HG02642 (cell line): ENCODE data around the gene PITX3.
"Not testable (repeated sequence)": the region's sequence is repeated elsewhere in the genome, so short reads cannot be mapped to it uniquely, and the experiment has no call there.

Experiments
- ATAC-seq: cut with Tn5 transposase; IDR thresholded peaks from one replicate; pipeline ENCODE4 v1.9.1; 2021; ENCODE audit warnings: mild to moderate bottlenecking; ENCODE audit not compliant: unreplicated experiment, poor library complexity

The PITX3 gene

DNA sequence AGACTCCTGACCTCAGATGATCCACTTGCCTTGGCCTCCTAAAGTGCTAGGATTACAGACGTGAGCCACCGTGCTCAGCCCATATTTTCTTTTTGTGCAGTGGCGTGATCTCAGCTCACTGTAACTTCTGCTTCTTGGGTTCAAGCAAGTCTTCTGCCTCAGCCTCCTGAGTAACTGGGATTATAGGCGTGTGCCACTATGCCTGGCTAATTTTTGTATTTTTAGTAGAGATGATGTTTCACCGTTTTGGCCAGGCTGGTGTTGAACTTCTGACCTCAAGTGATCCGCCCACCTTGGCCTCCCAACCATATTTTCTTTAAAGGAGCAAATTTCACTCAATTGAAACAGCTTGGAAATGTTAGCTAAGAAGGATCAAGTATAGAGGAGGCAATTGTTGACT is 20.5 kb upstream of the PITX3 start:
- ATAC-seq, result no peak

DNA sequence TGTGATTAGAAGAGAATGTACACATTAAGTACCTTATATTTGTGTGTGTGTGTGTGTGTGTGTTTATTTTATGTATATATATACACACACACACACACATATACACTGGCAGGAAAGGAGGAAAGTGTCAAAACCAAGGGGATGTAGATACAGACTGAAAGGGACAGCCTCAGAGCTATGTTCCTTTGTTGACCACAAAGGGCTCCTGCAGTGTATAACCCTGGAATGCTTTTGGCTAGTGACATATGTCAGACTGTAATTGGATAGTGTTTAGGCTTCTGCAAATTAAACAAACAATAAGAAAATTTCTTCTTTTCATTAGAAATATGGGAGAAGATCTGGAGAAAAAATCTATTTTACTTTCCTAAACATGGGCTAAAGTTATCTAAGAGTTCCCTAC is 19.9 kb upstream of the PITX3 start:
- ATAC-seq, result no peak

- ATAC-seq, result no peak
Observed at GRCh38 chr10:102255404-102255803, 14.1 kb upstream of the PITX3 start.

DNA sequence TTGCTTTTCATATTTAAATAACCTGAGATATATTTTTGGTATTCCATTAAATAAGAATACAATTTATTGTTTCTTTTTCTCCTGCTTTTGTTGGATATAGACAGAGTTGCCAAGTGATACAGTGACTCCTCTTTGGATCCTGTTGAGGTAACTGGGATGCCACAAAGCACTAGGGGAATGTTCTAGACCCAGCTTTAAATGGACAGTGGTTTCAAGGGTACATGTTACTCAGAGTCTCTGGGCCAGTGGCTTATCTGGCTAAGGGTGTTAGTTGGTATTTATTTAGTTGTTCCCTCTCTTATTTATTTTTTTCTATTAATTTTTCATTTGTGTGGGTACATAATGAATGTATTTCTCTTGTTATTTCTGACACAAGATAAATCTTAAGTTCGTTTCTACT is 13.1 kb upstream of the PITX3 start:
- no peak for ATAC-seq

DNA sequence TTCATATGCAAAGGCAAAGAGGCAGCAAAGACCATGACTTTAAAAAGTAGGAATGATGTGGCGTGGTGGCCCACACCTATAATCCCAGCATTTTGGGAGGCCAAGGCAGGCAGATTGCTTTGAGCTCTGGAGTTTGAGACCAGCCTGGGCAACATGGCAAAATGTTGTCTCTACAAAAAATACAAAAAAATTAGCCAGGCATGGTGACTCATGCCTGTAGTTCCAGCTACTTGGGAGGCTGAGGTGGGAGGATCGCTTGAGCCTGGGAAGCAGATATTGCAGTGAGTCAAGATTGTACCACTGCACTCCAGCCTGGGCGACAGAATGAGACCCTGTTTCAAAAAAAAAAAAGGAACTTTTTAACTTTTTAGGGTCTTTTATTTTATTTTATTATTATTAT is 11.2 kb upstream of the PITX3 start:
- not testable (repeated sequence) for ATAC-seq

GRCh38 chr10:102247734-102248133 is 6.4 kb upstream of the PITX3 start:
- no peak for ATAC-seq

DNA sequence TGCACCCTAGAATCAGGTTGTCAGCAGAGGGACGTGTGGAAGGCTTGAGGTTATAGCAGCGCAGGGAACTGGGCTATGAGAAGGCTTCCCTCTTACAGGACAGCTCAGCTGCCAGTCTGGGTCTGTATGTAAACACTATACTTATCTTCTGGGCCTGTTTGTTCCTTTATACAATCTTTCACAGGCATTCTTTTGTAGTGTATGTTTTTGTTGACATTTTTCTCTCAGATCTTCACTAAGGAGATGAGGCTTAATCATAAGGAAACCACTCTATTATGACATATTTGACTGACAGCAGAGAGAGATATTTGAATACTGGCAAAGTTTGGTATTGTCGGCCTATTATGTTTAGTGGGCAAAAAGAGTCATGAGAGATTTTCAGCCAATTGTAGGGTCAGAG is 4.9 kb upstream of the PITX3 start:
- no peak for ATAC-seq

DNA sequence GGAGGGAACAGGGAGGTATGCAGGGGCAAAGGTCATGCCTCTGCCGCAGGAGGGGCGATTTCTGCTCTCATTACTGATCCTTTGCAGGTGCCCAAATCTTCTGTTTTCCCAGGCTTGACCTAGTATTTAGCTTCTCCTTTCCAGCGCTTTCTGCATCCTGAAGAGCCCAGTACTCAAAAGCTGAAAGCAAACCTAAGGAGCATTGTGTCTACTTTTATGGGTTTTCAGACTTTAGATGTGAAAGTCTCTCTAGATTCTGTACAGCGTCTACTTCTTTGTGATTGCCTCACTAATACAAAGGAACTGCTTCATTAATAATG is 4.6 kb upstream of the PITX3 start:
- ATAC-seq, result peak; percentile 3

DNA sequence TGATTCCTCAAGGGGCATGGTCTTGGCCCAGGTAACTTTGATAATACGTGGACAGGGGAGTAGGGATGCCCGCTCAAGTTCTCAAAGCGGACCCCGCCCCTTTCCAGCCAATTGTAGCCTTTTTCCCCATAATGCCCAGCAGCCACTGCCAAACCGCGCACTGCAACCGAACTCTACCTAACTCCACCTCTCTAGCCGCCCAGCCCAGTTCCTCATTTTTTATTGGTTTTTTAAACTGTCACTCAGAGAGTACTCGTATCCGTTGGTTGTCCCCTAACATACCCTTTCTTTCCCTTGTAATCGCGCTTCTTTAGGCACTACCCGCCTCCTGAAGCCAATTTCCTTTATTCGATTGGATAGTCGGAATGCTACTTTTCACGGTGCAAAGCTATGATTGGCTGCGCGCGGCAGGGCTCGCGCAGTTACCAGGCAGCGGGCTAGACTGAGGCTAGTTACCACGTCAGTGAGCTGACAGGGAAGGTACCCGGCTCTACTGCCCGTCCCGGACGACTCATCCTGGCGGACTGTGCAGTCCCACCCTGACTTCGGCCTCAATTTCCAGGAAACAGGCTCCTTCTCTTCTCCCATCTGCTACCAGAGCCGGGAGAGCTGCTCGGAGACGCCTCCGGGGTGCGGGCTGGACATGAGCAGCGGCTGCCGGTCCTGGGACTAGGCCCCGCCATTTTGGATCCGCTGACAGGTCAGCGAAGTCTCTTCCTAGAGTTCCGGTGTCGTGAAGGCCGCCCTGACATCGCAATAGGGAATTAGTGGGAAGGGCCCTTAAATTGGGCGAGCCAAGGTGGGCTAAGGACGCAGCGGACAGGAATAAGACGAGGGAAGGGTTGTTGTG is 4.0 kb upstream of the PITX3 start, which contains the start of gene GBF1:
GBF1 (plus strand) TSS at position 451 of the 850 bp plus-strand sequence. CDS start 13,407 bp downstream, outside the sequence.
- ATAC-seq, result peak; percentile 88

DNA sequence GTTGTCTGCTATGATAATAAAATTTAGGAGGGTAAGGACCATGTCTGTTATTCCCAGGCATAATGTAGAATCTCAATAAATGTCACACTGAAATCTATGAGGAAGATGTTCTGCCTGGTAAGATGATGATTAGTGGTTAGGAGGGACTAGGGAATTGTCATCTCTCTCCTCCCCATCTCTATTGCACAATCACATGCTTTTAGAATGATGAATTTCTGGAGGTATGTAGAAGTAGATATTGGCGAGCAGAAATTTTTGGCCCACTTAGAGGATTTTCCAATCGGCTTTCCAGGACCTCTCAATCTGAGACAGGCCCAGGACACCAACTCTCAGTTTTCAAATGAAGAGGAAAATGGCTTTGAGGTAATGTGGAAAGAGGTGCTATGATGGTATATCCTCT is 2.0 kb upstream of the PITX3 start:
- ATAC-seq, result no peak

DNA sequence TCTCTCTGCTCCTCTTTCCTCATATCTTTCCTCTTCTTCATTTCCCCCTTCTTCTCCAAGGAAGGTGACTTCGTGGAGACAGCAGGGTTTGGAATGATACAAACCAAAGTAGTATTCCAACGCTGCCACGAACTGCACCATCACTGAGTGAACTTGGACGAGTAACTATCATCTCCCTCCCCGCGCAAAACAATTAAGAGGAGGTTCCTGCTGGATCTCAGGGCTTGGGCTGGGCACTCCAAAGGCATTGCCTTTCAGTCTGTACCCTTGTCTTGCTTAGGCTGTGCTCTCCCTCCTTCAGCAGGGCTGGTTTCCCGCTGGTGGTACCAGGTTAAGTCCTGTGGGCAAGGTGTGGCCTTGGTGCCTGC is 790 bp upstream of the PITX3 start:
- ATAC-seq, result no peak

- ATAC-seq, result no peak
Observed at GRCh38 chr10:102241032-102241443, 274 bp downstream of the PITX3 start.

DNA sequence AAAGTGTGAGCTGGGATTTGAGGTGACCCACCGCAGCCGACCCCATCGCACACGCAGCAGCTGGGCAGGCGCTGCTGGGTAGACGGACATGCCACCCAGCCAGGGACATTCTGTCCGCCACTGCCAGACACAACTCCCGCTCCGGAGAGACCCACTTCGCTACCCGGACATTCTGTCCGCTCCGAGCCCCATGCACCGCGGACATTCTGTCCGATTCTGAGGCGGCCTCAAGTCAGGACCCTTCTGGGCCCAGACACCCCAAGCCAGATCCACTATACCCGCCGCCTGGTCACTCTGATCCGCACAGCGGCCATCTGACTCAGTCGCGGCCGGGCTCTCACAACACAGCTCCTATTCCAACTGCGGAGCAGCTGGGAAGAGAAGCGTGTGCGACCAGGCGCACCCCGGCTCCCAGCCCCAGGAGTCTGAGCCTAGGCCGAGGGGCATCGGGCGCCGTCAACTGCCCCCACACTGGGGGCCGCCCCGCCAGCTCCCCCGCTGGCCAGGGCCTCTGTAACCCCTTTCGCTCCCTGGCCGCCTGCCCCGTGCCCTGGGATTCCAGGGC is 763 bp downstream of the PITX3 start:
- no peak for ATAC-seq

DNA sequence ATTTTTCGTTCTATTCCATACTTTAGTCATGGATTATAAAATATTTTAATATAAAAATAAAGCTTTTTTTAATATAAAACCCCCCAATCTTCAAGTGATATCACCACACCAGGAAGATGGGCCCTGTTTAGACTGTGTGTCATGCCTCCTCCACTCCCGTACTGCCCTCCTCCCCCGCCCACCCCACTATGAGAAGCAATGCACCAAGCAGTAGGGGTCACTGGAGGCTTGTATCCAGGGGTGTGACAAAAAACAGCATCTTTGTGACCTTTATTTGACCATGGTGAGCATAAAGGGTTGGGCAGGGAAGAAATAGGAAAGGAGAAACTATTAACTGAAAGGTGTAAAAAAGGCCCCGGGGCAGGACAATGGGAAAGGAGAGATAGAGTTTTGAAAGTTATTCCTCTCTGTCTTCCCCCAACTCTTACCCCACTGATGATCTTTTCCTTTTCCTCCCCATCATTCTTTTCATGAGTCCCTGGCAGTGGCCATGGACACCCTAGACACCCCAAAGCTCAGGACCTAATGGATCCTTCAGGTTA is 3.5 kb downstream of the PITX3 start:
- no peak for ATAC-seq

- no peak for ATAC-seq
Observed at GRCh38 chr10:102236006-102236405, 5.3 kb downstream of the PITX3 start.

DNA sequence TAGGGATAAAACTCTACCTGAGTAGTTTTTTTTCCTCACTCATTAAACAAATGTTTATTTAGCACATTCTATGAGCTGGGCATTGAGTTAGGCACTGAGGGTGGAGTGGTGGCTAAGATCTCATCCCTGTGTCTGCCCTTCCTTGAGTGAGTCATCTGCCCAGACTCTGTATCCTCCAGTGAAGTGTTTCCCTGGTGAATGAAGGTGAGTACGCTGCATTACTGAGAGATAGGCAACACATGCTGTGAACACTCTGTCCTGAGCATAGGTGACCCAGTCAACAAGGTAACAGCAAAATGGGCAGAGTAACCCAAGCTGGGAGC is 5.8 kb downstream of the PITX3 start:
- no peak for ATAC-seq

GRCh38 chr10:102234888-102235597 is 6.3 kb downstream of the PITX3 start:
- no peak for ATAC-seq

- ATAC-seq, result no peak
Observed at GRCh38 chr10:102233997-102234396, 7.3 kb downstream of the PITX3 start.

GRCh38 chr10:102231357-102232318 is 9.7 kb downstream of the PITX3 start:
- ATAC-seq, result no peak

DNA sequence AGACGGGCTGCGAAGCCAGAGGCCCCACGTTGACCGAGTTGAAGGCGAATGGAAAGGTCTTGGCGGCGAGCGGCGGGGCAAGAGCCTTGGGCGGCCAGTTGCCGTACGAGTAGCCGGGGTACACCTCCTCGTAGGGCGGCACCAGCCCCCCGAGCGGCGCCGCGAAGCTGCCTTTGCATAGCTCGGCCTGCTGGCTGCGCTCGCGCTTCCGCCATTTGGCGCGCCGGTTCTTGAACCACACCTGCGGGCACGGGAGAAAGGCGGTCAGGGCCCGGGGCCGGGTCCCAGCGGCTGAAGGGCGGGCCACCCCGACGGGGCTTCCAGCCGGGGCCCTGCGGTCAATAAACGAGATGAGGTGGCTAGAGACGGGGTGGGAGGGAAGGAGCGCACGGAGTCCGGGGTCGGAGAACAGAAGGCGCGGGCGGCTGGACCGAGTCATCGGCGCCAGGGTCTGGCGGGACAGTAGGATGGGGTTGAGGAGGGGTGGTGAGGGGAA is 10.4 kb downstream of the PITX3 start:
- ATAC-seq, result no peak
